Measurements from ENCODE around the gene RAB5B.
"Not testable (repeated sequence)": the region's sequence is repeated elsewhere in the genome, so short reads cannot be mapped to it uniquely, and the experiment has no call there.

Gene RAB5B

DNA sequence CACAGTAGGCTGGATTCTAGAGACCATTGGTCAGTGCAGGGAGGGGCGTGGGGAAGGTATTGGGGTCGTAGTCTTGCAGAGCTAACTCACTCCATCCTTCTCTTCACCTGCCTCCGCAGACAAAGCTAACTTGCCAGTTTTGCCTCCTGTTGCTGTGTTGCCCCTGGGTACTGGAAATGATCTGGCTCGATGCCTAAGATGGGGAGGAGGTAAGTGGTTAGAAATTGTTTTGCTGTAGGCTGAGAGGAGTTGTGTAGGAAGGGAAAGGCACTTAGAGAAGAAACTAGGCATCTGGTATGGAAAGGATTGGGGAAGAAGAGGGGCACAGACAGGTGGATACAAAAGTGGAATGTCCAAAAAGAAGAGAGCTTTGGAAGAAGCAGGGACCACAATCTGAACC lies 31.8 kb upstream of the RAB5B start:
- DNase-seq (ENCODE audit: low read depth), result no peak

DNA sequence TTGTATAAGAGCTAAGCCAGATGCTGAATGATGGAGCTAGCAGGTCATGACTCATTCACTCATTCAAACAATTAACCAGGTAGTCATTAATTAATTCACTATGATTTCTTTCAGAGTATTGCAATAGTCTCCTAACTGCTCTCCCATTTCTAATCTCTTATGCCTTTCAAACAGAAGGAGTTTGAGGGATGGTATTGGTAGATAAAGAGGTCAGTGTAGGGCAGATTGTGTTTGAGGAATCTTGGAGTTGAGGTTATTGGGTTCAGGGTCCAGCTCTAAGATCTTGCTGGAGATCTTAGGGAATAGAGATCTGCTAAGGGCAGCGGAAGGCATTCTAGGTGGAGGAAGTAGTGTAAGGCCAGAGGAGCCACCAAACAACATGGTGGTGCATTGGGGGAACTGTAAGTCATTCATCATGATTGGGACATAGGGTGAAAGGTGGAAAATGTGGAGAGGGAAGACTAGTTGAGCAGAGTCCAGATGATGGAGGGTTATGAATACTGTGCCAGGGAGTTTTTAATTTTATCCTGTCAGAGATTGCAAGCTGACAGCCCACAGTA lies 31.2 kb upstream of the RAB5B start:
- no peak for DNase-seq (ENCODE audit: low read depth)

DNA sequence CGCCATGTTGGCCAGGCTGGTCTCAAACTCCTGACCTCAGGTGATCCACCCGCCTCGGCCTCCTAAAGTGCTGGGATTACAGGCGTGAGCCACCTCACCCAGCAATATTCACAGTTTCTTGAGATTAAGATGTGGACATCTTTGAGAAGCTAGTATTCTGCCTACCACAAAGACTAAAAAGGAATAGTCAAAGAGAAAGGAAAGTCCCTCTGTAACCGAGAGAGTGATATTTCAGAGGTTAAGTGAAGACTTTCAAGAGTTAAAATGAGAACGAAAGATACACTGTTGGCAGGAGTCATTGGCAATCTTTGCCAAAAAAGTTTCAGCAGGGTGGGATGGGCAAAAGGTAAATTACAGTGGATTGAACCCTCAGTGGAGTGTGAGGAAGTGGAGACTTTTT lies 27.3 kb upstream of the RAB5B start:
- no peak for DNase-seq (ENCODE audit: low read depth)

DNA sequence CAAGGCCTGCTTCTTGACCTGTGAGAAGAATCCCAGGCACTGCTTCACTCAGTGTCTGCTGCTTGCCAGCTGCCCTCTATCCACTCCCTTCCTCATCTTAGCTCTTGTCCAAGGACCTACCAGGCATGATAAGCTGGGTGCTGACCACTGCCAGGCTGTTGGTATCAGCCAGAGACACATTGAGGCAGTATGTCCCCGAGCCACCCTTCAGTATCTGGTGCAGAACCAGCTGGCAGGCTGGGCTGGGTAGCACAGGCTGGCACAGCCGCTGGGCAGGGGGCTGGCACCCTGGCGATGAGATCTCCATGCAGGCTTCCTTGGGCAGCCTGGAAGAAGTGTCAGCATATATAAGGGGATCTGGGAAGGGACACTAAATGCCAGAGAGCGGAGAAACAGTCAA lies 18.5 kb upstream of the RAB5B start:
- no peak for DNase-seq (ENCODE audit: low read depth)

DNA sequence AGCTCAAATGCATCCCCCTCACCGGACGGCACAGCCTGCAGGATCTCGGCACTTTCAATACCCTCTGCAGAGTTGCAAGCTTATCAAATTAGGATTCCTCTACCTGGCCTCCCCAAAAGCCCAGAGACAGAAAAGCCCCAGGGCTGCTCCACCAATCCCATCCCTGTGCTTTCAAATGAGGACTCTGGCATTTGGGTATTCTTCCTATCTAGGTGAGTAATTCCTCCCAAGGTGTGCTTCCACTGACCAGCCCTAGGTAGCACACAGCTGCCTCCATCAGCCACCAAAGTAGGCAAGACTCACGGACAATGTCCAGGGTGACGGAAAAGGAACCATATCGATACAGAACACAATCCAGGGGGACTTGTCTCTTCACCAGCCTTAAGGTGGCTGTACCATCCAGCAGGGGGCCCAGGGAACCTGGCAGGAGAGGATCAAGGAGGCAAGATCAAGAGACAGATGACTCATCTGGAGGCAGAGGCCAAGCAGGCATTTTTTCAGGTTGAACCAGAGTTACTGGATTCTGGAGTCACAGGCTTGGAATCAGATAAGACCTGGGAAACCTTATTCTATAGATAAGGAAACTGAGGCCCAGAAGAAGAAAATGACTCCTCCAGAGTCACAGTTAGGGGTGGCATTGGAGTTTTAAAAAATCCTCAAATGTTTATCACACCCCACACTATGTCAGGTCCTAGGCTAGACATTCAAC lies 17.9 kb upstream of the RAB5B start:
- DNase-seq (ENCODE audit: low read depth), result no peak

DNA sequence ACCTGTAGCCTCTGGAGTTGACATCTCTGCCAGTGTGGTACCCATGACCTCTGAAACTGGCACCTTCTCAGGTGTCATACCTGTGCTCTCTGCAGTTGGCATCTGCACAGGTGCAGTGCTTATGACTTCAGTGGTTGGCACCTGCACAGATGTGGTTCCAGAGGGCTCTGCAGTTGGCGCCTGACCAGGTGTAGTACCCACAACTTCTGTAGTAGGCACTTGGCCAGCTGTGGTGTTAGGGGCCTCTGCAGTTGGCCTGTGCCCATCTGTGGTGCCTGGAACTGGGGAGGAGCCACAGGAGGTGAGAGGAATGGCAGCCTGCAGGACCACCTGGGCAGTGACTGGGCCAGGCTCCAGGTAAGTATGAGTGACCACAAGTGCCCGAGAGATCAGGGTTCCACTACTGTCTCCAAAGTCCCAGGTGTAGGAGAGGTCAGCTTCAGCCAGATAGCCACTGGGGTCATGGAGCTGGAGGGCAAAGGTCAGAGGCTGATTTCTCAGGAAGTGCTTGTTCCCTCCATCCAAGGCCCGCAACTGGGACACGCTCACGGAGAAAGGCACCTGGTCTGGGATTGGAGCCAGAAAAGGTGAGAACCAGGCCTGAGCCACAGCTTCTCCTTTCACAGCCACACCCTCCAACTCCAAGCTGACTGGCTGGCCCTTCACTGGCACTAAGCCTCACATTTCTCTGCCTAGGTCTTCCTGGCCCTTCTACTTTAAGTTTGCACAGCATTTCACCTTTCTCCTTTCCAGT lies 16.6 kb upstream of the RAB5B start:
- no peak for DNase-seq (ENCODE audit: low read depth)

DNA sequence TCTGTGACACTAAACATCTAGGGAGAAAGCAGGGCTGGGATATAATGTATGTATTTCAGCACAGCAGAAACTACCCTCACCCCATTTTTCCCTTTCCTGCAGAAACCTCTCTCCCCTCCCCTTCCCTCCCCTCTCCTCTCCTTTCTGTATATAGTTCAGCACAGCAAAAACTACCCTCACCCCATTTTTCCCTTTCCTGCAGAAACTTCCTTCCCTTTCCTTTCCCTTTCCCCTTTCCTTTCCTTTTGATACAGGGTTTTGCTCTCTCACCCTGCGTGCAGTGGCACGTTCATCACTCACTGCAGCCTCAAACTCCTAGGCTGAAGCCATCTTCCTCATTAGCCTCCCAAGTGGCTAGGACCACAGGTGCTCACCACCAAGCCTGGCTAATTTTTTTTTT lies 10.1 kb upstream of the RAB5B start:
- DNase-seq (ENCODE audit: low read depth), result no peak

DNA sequence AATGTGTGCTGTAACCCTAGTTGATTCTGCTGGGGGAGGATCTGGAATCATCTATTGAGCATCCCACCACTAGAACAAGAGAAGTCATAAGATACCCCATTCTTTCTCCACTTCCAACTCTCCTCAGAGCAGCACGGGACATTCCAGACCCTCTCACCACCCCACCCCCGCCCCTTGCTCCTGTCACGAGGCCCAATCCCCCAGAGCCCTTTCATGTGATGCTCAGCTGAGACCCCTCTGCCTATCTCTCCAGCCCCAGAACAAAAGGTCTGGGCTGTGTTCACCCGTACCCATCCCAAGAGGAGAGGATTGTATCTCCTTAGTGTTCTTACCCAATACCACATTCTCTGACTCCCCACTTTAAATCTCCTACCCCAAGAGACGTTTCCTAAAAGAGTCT lies 8.6 kb upstream of the RAB5B start:
- no peak for DNase-seq (ENCODE audit: low read depth)

DNA sequence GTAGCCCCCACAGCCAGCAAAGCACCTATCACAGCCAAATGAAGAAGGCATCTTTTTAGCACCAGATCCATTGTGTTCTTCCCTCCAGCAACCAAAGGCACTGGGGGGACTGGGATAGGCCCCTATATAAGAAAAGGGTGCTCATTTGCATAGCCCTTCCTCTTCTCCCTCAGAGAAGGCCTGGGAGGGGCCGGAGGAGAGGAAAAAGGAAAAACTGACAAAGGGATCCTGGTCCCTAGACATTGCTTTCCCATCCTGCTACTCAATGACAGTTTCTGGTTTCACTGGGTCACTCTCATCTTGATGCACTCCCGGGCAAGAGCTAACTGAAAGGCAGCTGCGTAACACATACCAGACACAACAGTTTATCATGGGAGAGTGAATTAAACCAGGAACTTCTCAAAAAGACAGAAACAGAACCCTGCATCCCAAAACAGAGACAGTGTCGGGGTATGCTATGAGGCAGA lies 7.9 kb upstream of the RAB5B start, which contains the start of gene PMEL:
PMEL (minus strand) TSS at position 102 of the 467 bp plus-strand sequence; CDS start at position 71, 31 bp downstream.
- DNase-seq (ENCODE audit: low read depth), result no peak

DNA sequence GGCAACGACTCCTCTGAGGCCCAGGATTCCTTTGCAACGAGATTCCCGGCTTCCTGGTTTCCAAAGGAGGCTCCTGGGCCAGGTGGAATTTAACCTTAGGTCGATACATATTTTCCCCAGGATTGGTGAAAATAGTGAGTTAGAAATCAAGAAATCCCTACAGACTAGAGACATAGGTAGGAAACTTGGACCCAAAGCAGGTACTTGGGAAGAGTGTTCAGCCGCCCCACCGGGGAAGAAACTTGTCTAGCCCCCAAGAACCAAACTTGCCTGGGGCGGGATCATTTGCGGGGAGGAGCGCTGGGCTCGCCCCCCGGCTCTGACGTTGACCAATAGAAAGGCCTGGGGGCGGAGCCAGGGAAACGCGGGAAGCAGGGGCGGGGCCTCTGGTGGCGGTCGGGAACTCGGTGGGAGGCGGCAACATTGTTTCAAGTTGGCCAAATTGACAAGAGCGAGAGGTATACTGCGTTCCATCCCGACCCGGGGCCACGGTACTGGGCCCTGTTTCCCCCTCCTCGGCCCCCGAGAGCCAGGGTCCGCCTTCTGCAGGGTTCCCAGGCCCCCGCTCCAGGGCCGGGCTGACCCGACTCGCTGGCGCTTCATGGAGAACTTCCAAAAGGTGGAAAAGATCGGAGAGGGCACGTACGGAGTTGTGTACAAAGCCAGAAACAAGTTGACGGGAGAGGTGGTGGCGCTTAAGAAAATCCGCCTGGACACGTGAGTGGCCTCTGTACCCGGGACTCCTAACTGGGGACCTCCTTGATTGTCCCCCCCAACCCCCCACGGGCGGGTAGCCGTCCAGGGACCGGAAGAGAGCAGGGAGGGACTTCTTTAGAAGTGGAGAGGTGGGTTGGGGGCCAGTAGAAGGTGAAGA lies 7.2 kb upstream of the RAB5B start, which contains the start of gene CDK2:
CDK2 (plus strand) TSS at position 423 of the 874 bp plus-strand sequence; CDS start at position 602, 179 bp downstream.
- peak; percentile 49 for DNase-seq (ENCODE audit: low read depth)

DNA sequence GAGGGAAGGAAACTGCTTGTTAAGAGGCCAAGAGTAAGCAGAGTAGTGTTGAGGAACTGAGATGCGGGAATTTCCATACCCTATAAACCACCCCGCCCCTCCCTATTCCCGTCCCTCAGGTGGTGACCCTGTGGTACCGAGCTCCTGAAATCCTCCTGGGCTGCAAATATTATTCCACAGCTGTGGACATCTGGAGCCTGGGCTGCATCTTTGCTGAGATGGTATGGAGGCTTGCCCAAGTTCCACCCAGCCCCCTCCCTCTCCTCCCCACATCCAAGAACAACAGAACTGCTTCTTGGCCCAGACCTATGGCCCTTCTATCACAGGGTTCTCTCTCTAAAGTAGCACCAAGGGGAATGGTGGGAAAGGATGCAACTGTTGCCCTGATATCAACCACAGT lies 4.5 kb upstream of the RAB5B start:
- DNase-seq (ENCODE audit: low read depth), result no peak

DNA sequence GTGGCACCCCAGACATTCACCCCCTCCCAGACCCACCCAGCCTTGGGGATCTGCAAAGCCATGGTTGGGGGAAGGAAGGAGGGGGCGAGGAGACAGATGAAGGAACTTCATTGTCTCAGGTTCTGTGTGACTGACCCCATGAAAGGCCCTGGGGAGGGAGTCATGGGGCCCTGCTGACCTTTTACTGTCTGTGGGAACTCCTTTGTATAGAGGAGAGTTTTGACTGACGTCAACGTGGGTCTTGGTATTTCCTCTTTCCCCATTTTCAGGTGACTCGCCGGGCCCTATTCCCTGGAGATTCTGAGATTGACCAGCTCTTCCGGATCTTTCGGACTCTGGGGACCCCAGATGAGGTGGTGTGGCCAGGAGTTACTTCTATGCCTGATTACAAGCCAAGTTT lies 3.1 kb upstream of the RAB5B start:
- no peak for DNase-seq (ENCODE audit: low read depth)

DNA sequence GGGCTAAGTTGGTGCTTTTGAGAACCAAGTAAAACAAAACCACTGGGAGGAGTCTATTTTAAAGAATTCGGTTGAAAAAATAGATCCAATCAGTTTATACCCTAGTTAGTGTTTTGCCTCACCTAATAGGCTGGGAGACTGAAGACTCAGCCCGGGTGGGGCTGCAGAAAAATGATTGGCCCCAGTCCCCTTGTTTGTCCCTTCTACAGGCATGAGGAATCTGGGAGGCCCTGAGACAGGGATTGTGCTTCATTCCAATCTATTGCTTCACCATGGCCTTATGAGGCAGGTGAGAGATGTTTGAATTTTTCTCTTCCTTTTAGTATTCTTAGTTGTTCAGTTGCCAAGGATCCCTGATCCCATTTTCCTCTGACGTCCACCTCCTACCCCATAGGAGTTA lies 1.8 kb upstream of the RAB5B start:
- DNase-seq (ENCODE audit: low read depth), result peak; percentile 63

DNA sequence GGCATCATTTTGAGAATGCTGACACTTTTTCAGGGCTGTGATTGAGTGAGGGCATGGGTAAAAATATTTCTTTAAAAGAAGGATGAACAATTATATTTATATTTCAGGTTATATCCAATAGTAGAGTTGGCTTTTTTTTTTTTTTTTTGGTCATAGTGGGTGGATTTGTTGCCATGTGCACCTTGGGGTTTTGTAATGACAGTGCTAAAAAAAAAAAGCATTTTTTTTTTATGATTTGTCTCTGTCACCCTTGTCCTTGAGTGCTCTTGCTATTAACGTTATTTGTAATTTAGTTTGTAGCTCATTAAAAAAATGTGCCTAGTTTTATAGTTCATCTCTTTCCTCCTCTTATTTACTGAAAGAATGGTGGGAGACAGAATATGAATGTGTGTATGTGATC lies 1.4 kb upstream of the RAB5B start:
- DNase-seq (ENCODE audit: low read depth), result no peak

DNA sequence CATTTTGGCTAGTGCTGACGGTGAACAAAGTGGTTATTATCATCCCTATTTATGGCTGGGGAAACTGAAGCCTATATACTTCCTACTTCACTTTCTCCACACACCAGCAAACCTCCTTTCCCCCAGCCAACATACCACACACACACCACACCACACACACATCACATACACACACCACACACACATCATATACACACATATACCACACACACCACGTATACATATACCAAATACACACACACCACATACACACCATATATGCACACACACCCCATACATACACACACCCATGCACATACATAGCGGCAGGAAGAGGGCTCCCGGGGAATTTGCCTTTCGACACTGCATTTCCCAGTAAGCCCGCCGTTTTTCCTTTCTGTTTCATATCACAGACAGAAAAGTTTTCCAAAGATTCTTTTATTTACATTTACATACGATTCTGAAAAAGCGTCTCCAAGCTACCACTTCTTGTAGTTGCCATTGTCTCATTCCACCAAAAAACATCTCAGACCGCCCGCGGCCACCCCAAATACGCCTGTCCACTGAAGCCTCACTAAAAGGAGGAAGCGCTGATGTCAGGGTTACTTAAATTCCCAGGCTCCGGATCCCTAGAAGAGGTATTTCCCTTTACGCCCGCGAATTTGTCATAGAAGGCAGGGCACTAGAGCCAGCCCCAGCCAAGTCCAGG lies 823 bp upstream of the RAB5B start:
- no peak for DNase-seq (ENCODE audit: low read depth)

DNA sequence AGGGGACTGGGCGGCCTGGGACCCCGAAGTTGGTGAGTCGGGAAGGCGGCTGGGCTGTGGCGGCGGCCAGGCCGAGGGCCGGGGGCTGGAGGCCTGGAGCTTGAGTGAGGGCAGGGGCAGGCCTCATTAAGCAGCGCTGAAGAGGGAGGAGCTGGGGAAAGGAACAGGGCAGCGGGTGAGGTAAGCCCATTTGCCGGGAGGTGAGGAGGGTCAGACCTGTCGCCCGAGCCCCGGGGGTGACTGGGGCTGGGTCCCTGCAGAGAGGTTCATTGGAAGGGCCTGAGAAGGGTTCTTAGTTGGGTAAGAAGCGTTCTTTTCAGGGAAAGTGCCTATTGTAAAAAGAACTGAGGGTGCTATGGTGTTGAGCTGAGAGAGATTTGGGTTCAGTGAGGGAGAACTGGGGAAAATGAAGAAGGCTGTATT lies 441 bp downstream of the RAB5B start:
- DNase-seq (ENCODE audit: low read depth), result no peak

DNA sequence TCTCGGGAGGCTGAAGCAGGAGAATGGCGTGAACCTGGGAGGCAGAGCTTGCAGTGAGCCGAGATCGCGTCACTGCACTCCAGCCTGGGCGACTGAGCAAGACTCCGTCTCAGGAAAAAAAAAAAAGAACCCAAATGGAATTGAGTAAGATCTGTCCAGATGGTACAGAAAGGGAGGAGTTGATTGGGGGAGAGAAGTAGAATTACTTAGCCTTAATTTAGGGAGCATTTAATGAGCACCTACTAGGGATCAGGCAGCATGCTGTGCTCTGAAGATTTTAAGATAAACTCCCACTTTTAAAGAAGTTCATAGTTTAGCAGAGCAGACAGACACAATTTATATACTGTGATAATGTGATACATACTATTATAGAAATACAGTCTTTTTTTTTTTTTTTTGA lies 4.5 kb downstream of the RAB5B start:
- DNase-seq (ENCODE audit: low read depth), result no peak

DNA sequence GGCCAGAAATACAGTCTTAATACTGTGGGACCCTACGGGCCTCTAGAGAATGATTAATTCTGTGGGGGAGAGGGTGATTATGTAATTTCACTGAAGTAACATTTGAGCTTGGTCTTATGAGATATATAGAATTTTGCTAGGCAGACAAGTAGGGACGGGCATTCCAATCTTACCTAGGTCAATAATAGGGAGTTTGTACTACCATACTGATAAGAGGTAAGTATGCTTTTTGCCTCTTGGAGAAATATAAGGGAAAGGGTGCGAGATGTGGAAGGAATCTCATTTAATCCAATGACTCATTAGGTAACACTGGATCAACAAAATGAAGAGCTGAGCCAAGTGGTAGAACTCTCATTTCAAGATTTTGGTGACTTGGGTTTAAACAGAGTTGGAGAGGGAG lies 5.2 kb downstream of the RAB5B start:
- no peak for DNase-seq (ENCODE audit: low read depth)

DNA sequence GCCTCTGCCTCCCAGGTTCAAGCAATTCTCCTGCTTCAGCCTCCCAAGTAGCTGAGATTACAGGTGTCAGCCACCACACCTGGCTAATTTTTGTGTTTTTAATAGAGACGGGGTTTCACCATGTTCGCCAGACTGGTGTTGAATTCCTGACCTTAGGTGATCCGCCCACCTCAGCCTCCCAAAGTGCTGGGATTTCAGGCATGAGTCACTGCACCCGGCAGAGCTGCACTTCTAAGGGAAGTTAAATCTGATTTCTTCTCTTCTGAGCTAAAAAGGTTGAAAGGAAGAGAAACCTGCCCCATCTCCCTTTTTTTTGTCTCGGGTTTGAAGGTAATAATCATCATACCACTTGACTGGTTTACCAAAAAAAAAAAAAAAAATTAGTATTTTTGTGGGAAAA lies 8.0 kb downstream of the RAB5B start:
- DNase-seq (ENCODE audit: low read depth), result not testable (repeated sequence)

DNA sequence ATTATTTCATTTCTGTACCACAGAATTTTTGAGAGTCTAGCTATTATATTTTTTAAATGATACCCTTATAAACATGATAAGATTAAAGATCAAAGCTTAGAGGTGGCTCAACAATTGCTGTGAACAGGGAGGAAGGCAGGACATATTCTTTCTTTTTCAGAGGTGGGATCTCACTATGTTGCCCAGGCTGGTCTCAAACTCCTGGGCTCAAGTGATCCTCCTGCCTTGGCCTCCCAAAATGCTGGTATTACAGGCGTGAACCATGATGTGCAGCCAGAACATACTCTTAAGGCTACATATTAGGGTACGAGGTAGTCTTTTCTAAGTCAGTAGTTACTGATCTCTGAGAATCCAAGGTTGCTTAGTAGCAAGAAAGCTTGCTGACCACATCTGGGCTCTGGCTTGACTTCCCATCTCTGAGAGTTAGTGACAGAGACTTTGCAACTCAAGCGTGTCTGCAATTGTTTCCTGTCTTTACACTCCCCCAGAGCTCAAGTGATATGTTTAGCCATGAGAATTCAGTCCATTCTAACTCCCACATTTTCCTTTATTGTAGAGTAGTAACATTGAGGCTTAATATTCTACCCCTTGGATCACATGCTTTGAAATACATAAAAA lies 8.6 kb downstream of the RAB5B start:
- no peak for DNase-seq (ENCODE audit: low read depth)

DNA sequence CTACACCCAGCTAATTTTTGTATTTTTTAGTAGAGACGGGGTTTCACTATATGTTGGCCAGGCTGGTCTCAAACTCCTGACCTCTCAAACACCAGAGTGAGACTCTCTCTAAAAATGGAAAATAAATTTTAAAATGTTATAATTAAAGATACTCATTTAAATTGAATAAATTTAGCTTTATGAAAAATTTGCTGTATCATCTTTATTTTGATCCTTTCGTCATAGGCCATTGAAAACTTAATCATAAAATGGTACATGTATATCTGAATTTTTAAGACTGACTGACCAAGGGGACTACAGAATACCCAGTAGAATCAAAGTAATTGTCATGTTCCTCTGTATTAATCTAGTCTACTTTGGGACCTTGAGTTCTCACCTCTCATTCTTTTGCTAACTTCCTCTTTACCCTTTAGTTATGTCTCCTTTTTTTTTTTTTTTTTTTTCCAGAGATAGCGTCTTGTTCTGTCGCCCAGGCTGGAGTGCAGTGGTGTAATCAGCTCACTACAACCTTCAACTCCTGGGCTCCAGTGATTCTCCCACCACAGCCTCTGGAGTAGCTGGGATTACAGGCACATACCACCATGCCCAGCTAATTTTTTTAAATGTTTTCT lies 9.5 kb downstream of the RAB5B start:
- no peak for DNase-seq (ENCODE audit: low read depth)

Measured in HS-5 (cell line).